ENCODE measurements around the gene ARL10. TPM values are rescaled to one million over a fixed set of nuclear protein-coding genes. Genes with fewer than 3 reads are reported as not detected.

ARL10 gene
- total RNA-seq, 1 donor from 2014 or later = 33.7 TPM

DNA sequence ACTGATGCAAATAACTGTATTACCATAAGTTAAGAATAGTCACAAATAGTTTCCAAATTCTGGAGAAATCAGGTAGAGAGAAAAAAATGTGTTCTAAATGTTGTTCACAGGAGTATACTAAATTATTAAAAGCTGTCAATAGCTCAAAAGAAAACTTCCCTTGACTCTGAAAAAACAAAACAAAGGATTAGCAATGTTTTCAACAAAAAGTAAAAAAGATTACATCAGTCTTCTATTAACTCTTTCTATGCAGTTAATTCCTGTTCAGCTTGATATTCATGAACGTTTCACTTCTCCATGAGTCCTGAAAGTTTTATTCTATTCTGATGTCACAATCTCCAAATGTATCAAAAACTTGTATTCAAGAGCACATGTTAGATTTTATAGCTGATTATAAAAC lies 60.5 kb downstream of the ARL10 start:
- H3K9me3 Mint-ChIP-seq (ENCODE audit: low read depth) = peaks cover 5% of the 10 kb centered on the region
- peaks cover 13% of the 10 kb centered on the region for H3K27me3 Mint-ChIP-seq (ENCODE audit: low read depth)
- peaks cover 28% of the 10 kb centered on the region for H3K4me1 Mint-ChIP-seq (ENCODE audit: low read depth)
- no peak for TF ChIP-seq CTCF (IDR thresholded peaks at IDR 0.05)
- H3K4me3 Mint-ChIP-seq (ENCODE audit: unreplicated experiment) = no peak overlapping the region
- peaks cover 1% of the 10 kb centered on the region for H3K36me3 Mint-ChIP-seq (ENCODE audit: low read depth)
- peak overlapping the region; percentile 55 for H3K27ac Mint-ChIP-seq (ENCODE audit: unreplicated experiment)
- DNase-seq (ENCODE audit: low spot score) = no peak

- Mint-ChIP-seq H3K4me3 (ENCODE audit: unreplicated experiment) (no peak overlapping the region), H3K9me3 (ENCODE audit: low read depth) (no peaks in the 10 kb centered on the region), H3K4me1 (ENCODE audit: low read depth) (peaks cover 28% of the 10 kb centered on the region), H3K27ac (ENCODE audit: unreplicated experiment) (no peak overlapping the region), H3K36me3 (ENCODE audit: low read depth) (peaks cover 1% of the 10 kb centered on the region), H3K27me3 (ENCODE audit: low read depth) (peaks cover 11% of the 10 kb centered on the region)
- no peak for DNase-seq (ENCODE audit: low spot score)
- no peak for TF ChIP-seq CTCF (IDR thresholded peaks at IDR 0.05)
These were observed 61.6 kb downstream of the ARL10 start for GRCh38 chr5:176426876-176427275.

- no peaks in the 10 kb centered on the region for H3K36me3 Mint-ChIP-seq (ENCODE audit: low read depth)
- no peak overlapping the region for H3K27ac Mint-ChIP-seq (ENCODE audit: unreplicated experiment)
- H3K27me3 Mint-ChIP-seq (ENCODE audit: low read depth) = peaks cover 8% of the 10 kb centered on the region
- no peak for DNase-seq (ENCODE audit: low spot score)
- no peak overlapping the region for H3K4me3 Mint-ChIP-seq (ENCODE audit: unreplicated experiment)
- no peak for TF ChIP-seq CTCF (IDR thresholded peaks at IDR 0.05)
- H3K4me1 Mint-ChIP-seq (ENCODE audit: low read depth) = peaks cover 28% of the 10 kb centered on the region
- no peaks in the 10 kb centered on the region for H3K9me3 Mint-ChIP-seq (ENCODE audit: low read depth)
These were observed 62.7 kb downstream of the ARL10 start for GRCh38 chr5:176427971-176428370.

DNA sequence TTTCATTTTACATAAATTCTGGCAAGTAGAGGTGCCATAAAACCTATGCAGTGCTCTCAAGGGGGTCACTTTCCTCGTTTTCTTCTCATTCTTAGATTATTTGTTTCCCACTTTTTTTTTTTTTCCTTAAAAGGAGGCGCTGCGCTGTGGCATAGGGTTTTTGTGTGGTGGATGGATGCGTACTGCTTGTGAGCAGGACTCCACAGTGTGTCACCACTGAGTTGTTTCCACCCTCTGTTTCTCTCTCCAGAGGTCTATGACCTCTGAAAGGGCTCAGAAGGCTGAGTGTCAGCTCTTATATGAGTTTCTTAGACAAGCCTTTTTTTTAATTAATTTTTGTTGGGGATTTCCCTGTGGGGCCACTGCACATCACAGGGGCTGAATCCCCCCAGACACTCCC lies 64.7 kb downstream of the ARL10 start:
- Mint-ChIP-seq H3K27ac (ENCODE audit: unreplicated experiment) (no peak overlapping the region), H3K9me3 (ENCODE audit: low read depth) (no peaks in the 10 kb centered on the region), H3K4me3 (ENCODE audit: unreplicated experiment) (no peak overlapping the region), H3K4me1 (ENCODE audit: low read depth) (peaks cover 12% of the 10 kb centered on the region), H3K36me3 (ENCODE audit: low read depth) (no peaks in the 10 kb centered on the region), H3K27me3 (ENCODE audit: low read depth) (peaks cover 8% of the 10 kb centered on the region)
- TF ChIP-seq CTCF (IDR thresholded peaks at IDR 0.05) = no peak
- DNase-seq (ENCODE audit: low spot score) = no peak

Small RNAs within 50 kb of the gene (microRNA-seq; reads per million reads assigned to microRNA genes)
- gene MIR1271 (ENCODE audit: borderline number of aligned reads) = 8.3 reads per million, percentile 18 among the genes with 10 or more reads in this experiment

Other genes with a start within 250 kb of the ARL10 start
- 17.4 to 20.3 TPM (median 19.1 TPM) in 3 replicates for gene SIMC1, start 127.1 kb upstream of the ARL10 start, total RNA-seq
- 89.5 to 103 TPM (median 91.5 TPM) in 3 replicates for gene KIAA1191, start 3.7 kb upstream of the ARL10 start, total RNA-seq
- gene NOP16, start 23.1 kb downstream of the ARL10 start, total RNA-seq = 16.8 to 22.8 TPM (median 19.9 TPM) in 3 replicates
- gene HIGD2A, start 23.3 kb downstream of the ARL10 start, total RNA-seq = 70.3 to 83.5 TPM (median 74.6 TPM) in 3 replicates
- gene CLTB, start 51.1 kb downstream of the ARL10 start, total RNA-seq = 63.8 to 85.6 TPM (median 65.3 TPM) in 3 replicates
- gene FAF2, start 82.9 kb downstream of the ARL10 start, total RNA-seq = 40.0 to 45.0 TPM (median 42.5 TPM) in 3 replicates
- 21.9 to 24.7 TPM (median 24.3 TPM) in 3 replicates for gene RNF44, start 171.9 kb downstream of the ARL10 start, total RNA-seq
- 0.40 to 1.5 TPM (median 0.46 TPM) in 3 replicates for gene CDHR2, start 183.9 kb downstream of the ARL10 start, total RNA-seq
- 1.7 to 2.9 TPM (median 2.1 TPM) in 3 replicates for gene GPRIN1, start 244.7 kb downstream of the ARL10 start, total RNA-seq

All from chondrocyte (in vitro differentiated cells).